ENCODE results near the gene RALY.

GRCh38 chr20:34127792-34128191 is 134.1 kb downstream of the RALY start:
- no peak for TF ChIP-seq CTCF (IDR thresholded peaks at IDR 0.05)
- no peak for TF ChIP-seq POLR2A (IDR thresholded peaks at IDR 0.05)

Measured in body of pancreas (tissue), 4 donors.